ENCODE measurements around the gene AKAP8. TPM values are rescaled to one million over a fixed set of nuclear protein-coding genes. Genes with fewer than 3 reads are reported as not detected.

Gene AKAP8
- total and polyA plus RNA-seq, 2 of the 4 experiments (the other 2 are of a cell fraction): 12.2 to 13.4 TPM

DNA sequence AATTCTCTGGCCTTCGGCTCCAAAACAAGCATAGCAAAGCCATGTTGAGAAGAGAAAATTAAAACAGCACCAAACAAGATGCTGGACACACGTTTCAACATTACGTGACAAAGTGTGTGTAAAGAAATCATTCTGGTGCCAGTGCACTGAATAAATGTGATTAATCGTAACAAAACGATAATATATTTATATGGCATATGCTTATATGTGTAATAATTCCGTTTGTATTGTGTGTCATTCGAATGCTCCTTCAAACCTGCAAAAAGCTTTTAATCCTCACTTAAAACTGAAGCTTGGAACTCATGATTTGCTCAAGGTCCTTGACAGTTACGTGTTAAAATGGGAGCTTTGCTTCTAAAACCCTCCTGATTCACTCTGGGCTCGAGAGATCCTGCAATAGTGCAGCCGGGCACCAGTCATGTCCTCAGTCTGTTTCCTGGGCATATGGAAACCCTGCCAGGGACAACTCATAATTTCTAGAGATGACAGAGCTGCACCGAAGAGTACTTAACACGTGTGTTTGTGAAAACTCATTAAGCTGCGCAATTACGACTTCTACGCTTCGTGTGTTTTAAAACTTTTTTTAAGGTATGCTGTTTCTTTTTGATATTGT is 39.9 kb upstream of the AKAP8 start:
- H4K8ac ChIP-seq (ENCODE audit: low read depth in 2 of 2, low read length in 2 of 2): peak overlapping the region; percentile 32 to 85
- H2BK20ac ChIP-seq (ENCODE audit: low read depth, low read length): no peak overlapping the region
- peaks cover 26% of the 10 kb centered on the region for H3K36me3 ChIP-seq (ENCODE audit: control insufficient read depth, insufficient read depth, low read length)
- 0 out of 2 replicates have a peak overlapping the region, but pooled peaks have one; percentile 14 for H2AK5ac ChIP-seq (ENCODE audit: low read depth, low read length)
- H3K23ac ChIP-seq (ENCODE audit: low read depth, low read length): peak overlapping the region; percentile 39; the same call in 1 of the 2 replicates
- TF ChIP-seq BHLHE40 (IDR thresholded peaks at IDR 0.05; ENCODE audit: low read depth, low read length) (no peak), CEBPB (IDR thresholded peaks at IDR 0.05; ENCODE audit: low read depth, low read length) (no peak), MAZ (IDR thresholded peaks at IDR 0.05; ENCODE audit: borderline replicate concordance, low read depth, low read length) (no peak), SMC3 (IDR thresholded peaks at IDR 0.05; ENCODE audit: low read depth, low read length) (no peak)
- TF ChIP-seq, protein P1, sequence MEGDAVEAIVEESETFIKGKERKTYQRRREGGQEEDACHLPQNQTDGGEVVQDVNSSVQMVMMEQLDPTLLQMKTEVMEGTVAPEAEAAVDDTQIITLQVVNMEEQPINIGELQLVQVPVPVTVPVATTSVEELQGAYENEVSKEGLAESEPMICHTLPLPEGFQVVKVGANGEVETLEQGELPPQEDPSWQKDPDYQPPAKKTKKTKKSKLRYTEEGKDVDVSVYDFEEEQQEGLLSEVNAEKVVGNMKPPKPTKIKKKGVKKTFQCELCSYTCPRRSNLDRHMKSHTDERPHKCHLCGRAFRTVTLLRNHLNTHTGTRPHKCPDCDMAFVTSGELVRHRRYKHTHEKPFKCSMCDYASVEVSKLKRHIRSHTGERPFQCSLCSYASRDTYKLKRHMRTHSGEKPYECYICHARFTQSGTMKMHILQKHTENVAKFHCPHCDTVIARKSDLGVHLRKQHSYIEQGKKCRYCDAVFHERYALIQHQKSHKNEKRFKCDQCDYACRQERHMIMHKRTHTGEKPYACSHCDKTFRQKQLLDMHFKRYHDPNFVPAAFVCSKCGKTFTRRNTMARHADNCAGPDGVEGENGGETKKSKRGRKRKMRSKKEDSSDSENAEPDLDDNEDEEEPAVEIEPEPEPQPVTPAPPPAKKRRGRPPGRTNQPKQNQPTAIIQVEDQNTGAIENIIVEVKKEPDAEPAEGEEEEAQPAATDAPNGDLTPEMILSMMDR (conservative IDR thresholded peaks at IDR 0.05; ENCODE audit: low read depth, low read length): no peak
- peak overlapping the region; percentile 76 for H2AFZ ChIP-seq (replicated peaks; ENCODE audit: low read length, poor library complexity)
- peak overlapping the region; percentile 88 for H3K4me2 ChIP-seq (ENCODE audit: low read depth, low read length)
- peak overlapping the region; percentile 16; the same call in 1 of the 2 replicates for H3K4ac ChIP-seq (ENCODE audit: low read depth, low read length)
- H3K27ac ChIP-seq (ENCODE audit: insufficient read depth, low read length): no peak overlapping the region
- H3K27me3 ChIP-seq (ENCODE audit: control insufficient read depth, insufficient read depth, low read length): no peaks in the 10 kb centered on the region
- peak overlapping the region; percentile 20; the same call in 1 of the 2 replicates for H3K18ac ChIP-seq (ENCODE audit: low read depth, low read length)
- 0 out of 2 replicates have a peak overlapping the region, but pooled peaks have one; percentile 4 for H4K91ac ChIP-seq (ENCODE audit: insufficient read depth, low read depth, low read length)
- no peak overlapping the region for H2BK120ac ChIP-seq (ENCODE audit: low read depth, low read length)
- peak overlapping the region; percentile 35 for H3K14ac ChIP-seq (replicated peaks; ENCODE audit: low read depth, low read length)
- dilution Hi-C loops (cut with HindIII; ENCODE audit: low sequenced_read_pairs, unreplicated experiment) (no loop called here), in situ Hi-C loops (cut with MboI; ENCODE audit: low sequenced_read_pairs) (loop anchor here (25.0 kb wide), 1 partner anchor 768 kb away; the partner anchor contains the start of genes AP1M1 and FAM32A), intact Hi-C loops (cut with micrococcal nuclease) (loop anchor here (1.0 to 10.0 kb wide), 3 partner anchors 41 to 245 kb away; partner anchors contain the start of gene AKAP8)
- peak overlapping the region; percentile 45; the same call in 1 of the 2 replicates for H3K9ac ChIP-seq (ENCODE audit: low read depth, low read length)
- peaks cover 5% of the 10 kb centered on the region; the same call in 1 of the 2 replicates for H3K9me3 ChIP-seq (ENCODE audit: control insufficient read depth, insufficient read depth, low read length)
- H3K4me1 ChIP-seq (ENCODE audit: control insufficient read depth, insufficient read depth, low read length): peaks cover 12% of the 10 kb centered on the region
- DNase-seq: no peak
- H2BK15ac ChIP-seq (ENCODE audit: low read depth, low read length): 0 out of 3 replicates have a peak overlapping the region, but pooled peaks have one; percentile 3
- no peak overlapping the region for H3K56ac ChIP-seq (ENCODE audit: extremely low read depth, insufficient read depth, low read length)
- no TSS peak for BruUV-seq (replicated peaks)
- ATAC-seq (ENCODE audit: low read depth): no peak
- H3K79me1 ChIP-seq (ENCODE audit: low read depth in 1 of 2, low read length in 2 of 2): peaks cover 0 to 40% of the 10 kb centered on the region in 2 experiments; a peak in 2 of 4 replicates
- H3K9me1 ChIP-seq (ENCODE audit: insufficient read depth, low read length): peaks cover 13% of the 10 kb centered on the region
- WGBS, 2 experiments (ENCODE audit: extremely low coverage in 2 of 2, insufficient read length in 1 of 2): 11% methylated on average over 3 of the region's 16 CpGs; no CpG with 5 or more reads in 1 of the 2 experiments
- peak overlapping the region; percentile 40 for H2BK5ac ChIP-seq (ENCODE audit: low read depth, low read length, poor library complexity, severe bottlenecking)
- H4K20me1 ChIP-seq (ENCODE audit: insufficient read depth, low read length): peaks cover 56% of the 10 kb centered on the region
- ChIA-PET CTCF (interaction anchor here (0.6 to 1.7 kb wide), 8 partner anchors 8 to 136 kb away, joined by 3 to 7 read pairs (median 3); no protein-coding TSS in a partner anchor), POLR2A (ENCODE audit: unreplicated experiment) (interaction anchor here (0.7 to 1.3 kb wide), 3 partner anchors 14 to 39 kb away, joined by 3 to 4 read pairs (median 4); no protein-coding TSS in a partner anchor)
- peak overlapping the region; percentile 24; the same call in 1 of the 2 replicates for H4K5ac ChIP-seq (ENCODE audit: low read depth, low read length)
- peak overlapping the region; percentile 1 for H2AK9ac ChIP-seq (replicated peaks; ENCODE audit: low read depth, low read length, poor library complexity)
- H3K4me3 ChIP-seq (ENCODE audit: insufficient read depth, low read depth, low read length): peak overlapping the region; percentile 51

Data from IMR-90 (cell line).